PC-3 (cell line): ENCODE measurements around the gene PAPOLA. TPM values are rescaled to one million over a fixed set of nuclear protein-coding genes. Genes with fewer than 3 reads are reported as not detected.

Experiments used
- ATAC-seq: fragments of 200-7000 bp; cut with Tn5 transposase; 2 replicates; pipeline ENCODE4 v1.9.1; 2020; ENCODE audit warnings: mild to moderate bottlenecking, moderate library complexity
- BruUV-seq: library from RNA; stranded (reverse); fragments of 400-500 nt; replicated peaks from 2 replicates; lab custom pipeline; 2021; lab: Mats Ljungman, UMichigan
- CTCF ChIA-PET: fragments of 300-600 bp; sonication (Branson Sonifier 250); formaldehyde crosslinking; loops from one replicate; lab custom pipeline; 2022; ENCODE audit warnings: antibody characterized with exemption; lab: Charles Lee
- POLR2A ChIA-PET: fragments of 300-600 bp; sonication (Branson Sonifier 250); formaldehyde crosslinking; loops from one replicate; lab custom pipeline; 2022; ENCODE audit warnings: antibody characterized with exemption; ENCODE audit not compliant: unreplicated experiment; lab: Charles Lee
- DNase-seq: peaks from one replicate; pipeline ENCODE4 v3.0.0-alpha.2; 2015
- H2AFZ ChIP-seq: fragments of 300-600 bp; sonication (generic); 2 replicates; pipeline ENCODE4 v1.6.0; 2016; ENCODE audit warnings: antibody characterized with exemption, low read length
- H3F3A ChIP-seq: fragments of 300-600 bp; sonication (generic); one replicate; pipeline ENCODE4 v1.6.0; 2017; ENCODE audit warnings: antibody characterized with exemption, low read length, control low read depth, mild to moderate bottlenecking; ENCODE audit not compliant: unreplicated experiment
- H3K27ac ChIP-seq: fragments of 300-600 bp; sonication (generic); 2 replicates; pipeline ENCODE4 v1.5.1; 2016; ENCODE audit warnings: mild to moderate bottlenecking, low read length
- H3K27me3 ChIP-seq: fragments of 300-600 bp; sonication (generic); 2 replicates; pipeline ENCODE4 v1.6.1; 2016; ENCODE audit warnings: low read length, mixed read lengths
- H3K36me3 ChIP-seq: fragments of 300-600 bp; sonication (generic); 2 replicates; pipeline ENCODE4 v1.6.1; 2016; ENCODE audit warnings: low read depth, mixed run types, low read length, mixed read lengths
- H3K4me1 ChIP-seq: fragments of 300-600 bp; sonication (generic); 2 replicates; pipeline ENCODE4 v1.5.1; 2016; ENCODE audit warnings: low read length; ENCODE audit not compliant: insufficient read depth
- H3K4me2 ChIP-seq: fragments of 300-600 bp; sonication (generic); 2 replicates; pipeline ENCODE4 v1.6.0; 2016; ENCODE audit warnings: low read length
- H3K4me3 ChIP-seq: fragments of 300-600 bp; sonication (generic); 2 replicates; pipeline ENCODE4 v1.5.1; 2016; ENCODE audit warnings: mild to moderate bottlenecking, low read length, mixed read lengths
- H3K79me2 ChIP-seq: fragments of 300-600 bp; sonication (generic); 2 replicates; pipeline ENCODE4 v1.6.1; 2017; ENCODE audit warnings: low read length, mixed read lengths
- H3K9ac ChIP-seq: fragments of 300-600 bp; sonication (generic); 2 replicates; pipeline ENCODE4 v1.6.0; 2016; ENCODE audit warnings: mild to moderate bottlenecking, low read length
- H3K9me2 ChIP-seq: fragments of 300-600 bp; sonication (generic); replicated peaks from 2 replicates; pipeline ENCODE4 v1.6.1; 2016; ENCODE audit warnings: mixed run types, low read length, mixed read lengths
- H3K9me3 ChIP-seq: fragments of 300-600 bp; sonication (generic); 2 replicates; pipeline ENCODE4 v1.6.1; 2016; ENCODE audit warnings: low read length, mixed read lengths
- H4K20me1 ChIP-seq: fragments of 300-600 bp; sonication (generic); 2 replicates; pipeline ENCODE4 v1.6.1; 2016; ENCODE audit warnings: low read length, mixed read lengths
- EZH2 ChIP-seq: fragments of 300-600 bp; sonication (generic); IDR thresholded peaks from one replicate; pipeline ENCODE4 v1.6.1; 2017; ENCODE audit warnings: antibody characterized with exemption, mild to moderate bottlenecking, low read length; ENCODE audit not compliant: unreplicated experiment
- EZH2phosphoT487 ChIP-seq: fragments of 300-600 bp; sonication (generic); IDR thresholded peaks from 2 replicates; pipeline ENCODE4 v1.6.1; 2018; ENCODE audit warnings: mild to moderate bottlenecking, antibody characterized with exemption, low read length, borderline replicate concordance
- intact Hi-C: fragments of 100-400 bp; cut with micrococcal nuclease; formaldehyde crosslinking; loops from 2 replicates; pipeline ENCODE4 v1.9.0; 2023
- total RNA-seq: library from RNA; depleted of rRNA; stranded (reverse); fragments of >200 nt; gene quantifications from 2 replicates; pipeline ENCODE4 v1.2.3, GENCODE V29; 2014
- TF ChIP-seq, protein P1 (sequence below): fragments of 300-600 bp; sonication (generic); conservative IDR thresholded peaks from 2 replicates; pipeline ENCODE4 v1.5.1; 2017; ENCODE audit warnings: antibody characterized with exemption, low read depth, mild to moderate bottlenecking, low read length

Gene PAPOLA
- total RNA-seq, 1 experiment from 2014 or later, result 111 TPM

DNA sequence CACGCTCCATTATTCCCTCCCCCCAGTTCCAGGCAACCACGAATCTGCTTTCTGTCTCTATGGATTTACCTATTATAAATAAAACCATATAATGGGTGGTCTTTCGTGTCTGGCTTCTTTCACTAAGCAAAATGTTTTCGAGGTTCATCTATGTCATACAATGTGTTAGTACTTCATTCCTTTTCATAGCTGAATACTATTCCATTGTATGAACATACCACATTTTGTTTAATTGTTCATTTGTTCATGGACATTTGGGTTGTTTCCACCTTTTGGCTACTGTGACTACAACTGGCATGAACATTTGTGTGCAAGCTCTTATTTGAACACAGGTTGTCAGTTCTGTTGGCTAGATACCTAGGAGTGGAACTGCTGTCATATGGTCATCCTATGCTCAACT is 12.9 kb upstream of the PAPOLA start:
- no peaks in the 10 kb centered on the region for H3K27me3 ChIP-seq
- no peak for DNase-seq
- ATAC-seq, result no peak
- H3K9me2 ChIP-seq, result no peaks in the 10 kb centered on the region
- no peak overlapping the region for H2AFZ ChIP-seq
- intact Hi-C loops, result no loop called here
- no peak overlapping the region for H3K27ac ChIP-seq
- no peaks in the 10 kb centered on the region for H3F3A ChIP-seq
- H3K9me3 ChIP-seq, result no peaks in the 10 kb centered on the region
- H3K4me2 ChIP-seq, result no peak overlapping the region
- BruUV-seq, result no TSS peak
- ChIA-PET CTCF (no interaction called here), POLR2A (no interaction called here)
- H4K20me1 ChIP-seq, result no peaks in the 10 kb centered on the region
- no peak overlapping the region for H3K4me3 ChIP-seq
- no peak for TF ChIP-seq EZH2phosphoT487
- no peak for TF ChIP-seq EZH2
- TF ChIP-seq, protein P1, sequence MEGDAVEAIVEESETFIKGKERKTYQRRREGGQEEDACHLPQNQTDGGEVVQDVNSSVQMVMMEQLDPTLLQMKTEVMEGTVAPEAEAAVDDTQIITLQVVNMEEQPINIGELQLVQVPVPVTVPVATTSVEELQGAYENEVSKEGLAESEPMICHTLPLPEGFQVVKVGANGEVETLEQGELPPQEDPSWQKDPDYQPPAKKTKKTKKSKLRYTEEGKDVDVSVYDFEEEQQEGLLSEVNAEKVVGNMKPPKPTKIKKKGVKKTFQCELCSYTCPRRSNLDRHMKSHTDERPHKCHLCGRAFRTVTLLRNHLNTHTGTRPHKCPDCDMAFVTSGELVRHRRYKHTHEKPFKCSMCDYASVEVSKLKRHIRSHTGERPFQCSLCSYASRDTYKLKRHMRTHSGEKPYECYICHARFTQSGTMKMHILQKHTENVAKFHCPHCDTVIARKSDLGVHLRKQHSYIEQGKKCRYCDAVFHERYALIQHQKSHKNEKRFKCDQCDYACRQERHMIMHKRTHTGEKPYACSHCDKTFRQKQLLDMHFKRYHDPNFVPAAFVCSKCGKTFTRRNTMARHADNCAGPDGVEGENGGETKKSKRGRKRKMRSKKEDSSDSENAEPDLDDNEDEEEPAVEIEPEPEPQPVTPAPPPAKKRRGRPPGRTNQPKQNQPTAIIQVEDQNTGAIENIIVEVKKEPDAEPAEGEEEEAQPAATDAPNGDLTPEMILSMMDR, result no peak
- H3K4me1 ChIP-seq, result no peaks in the 10 kb centered on the region
- no peak overlapping the region for H3K9ac ChIP-seq
- H3K36me3 ChIP-seq, result no peaks in the 10 kb centered on the region
- no peaks in the 10 kb centered on the region for H3K79me2 ChIP-seq

DNA sequence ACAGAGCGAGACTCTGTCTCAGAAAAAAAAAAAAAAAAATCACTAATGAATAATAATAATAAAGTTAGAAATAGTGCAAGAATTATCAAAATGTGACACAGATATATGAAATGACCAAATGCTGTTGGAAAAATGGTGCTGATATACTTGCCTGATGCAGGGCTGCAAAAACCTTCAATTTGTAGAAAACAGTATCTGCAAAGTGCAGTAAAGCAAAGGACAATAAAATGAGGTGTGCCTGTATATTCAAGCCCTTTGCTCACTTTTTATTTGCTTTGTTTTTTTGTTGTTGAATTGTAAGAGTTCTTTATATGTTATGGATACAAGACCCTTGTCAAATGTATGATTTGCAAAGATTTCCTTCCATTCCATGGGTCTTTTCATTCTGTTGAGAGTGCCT is 9.0 kb upstream of the PAPOLA start:
- Histone ChIP-seq H3K27me3 (no peaks in the 10 kb centered on the region), H2AFZ (no peak overlapping the region), H3K9me3 (no peaks in the 10 kb centered on the region), H3F3A (no peaks in the 10 kb centered on the region), H3K4me2 (no peak overlapping the region), H4K20me1 (no peaks in the 10 kb centered on the region), H3K9me2 (no peaks in the 10 kb centered on the region), H3K27ac (no peak overlapping the region), H3K79me2 (no peaks in the 10 kb centered on the region), H3K36me3 (no peaks in the 10 kb centered on the region), H3K9ac (no peak overlapping the region), H3K4me3 (no peak overlapping the region), H3K4me1 (peaks cover 8% of the 10 kb centered on the region; the same call in 1 of the 2 replicates)
- intact Hi-C loops, result no loop called here
- CTCF ChIA-PET, result no interaction called here
- BruUV-seq, result no TSS peak
- ATAC-seq (no peak), DNase-seq (no peak)
- POLR2A ChIA-PET, result no interaction called here
- TF ChIP-seq EZH2phosphoT487, result no peak
- TF ChIP-seq, protein P1, result no peak
- TF ChIP-seq EZH2, result no peak

GRCh38 chr14:96494331-96494730 is 7.9 kb upstream of the PAPOLA start:
- DNase-seq (no peak), ATAC-seq (no peak)
- intact Hi-C loops, result no loop called here
- H3F3A ChIP-seq, result no peaks in the 10 kb centered on the region
- POLR2A ChIA-PET, result interaction anchor here (0.6 kb wide), 2 partner anchors 38 to 110 kb away, joined by 3 to 12 read pairs; no protein-coding TSS in a partner anchor
- no peaks in the 10 kb centered on the region for H3K9me3 ChIP-seq
- no peaks in the 10 kb centered on the region for H3K36me3 ChIP-seq
- CTCF ChIA-PET, result no interaction called here
- H3K79me2 ChIP-seq, result no peaks in the 10 kb centered on the region
- TF ChIP-seq, protein P1, result no peak
- no peak for TF ChIP-seq EZH2phosphoT487
- no peak for TF ChIP-seq EZH2
- H3K27me3 ChIP-seq, result no peaks in the 10 kb centered on the region
- H3K9me2 ChIP-seq, result no peaks in the 10 kb centered on the region
- no peak overlapping the region for H3K9ac ChIP-seq
- no TSS peak for BruUV-seq
- no peaks in the 10 kb centered on the region for H4K20me1 ChIP-seq
- H3K4me2 ChIP-seq, result no peak overlapping the region
- no peak overlapping the region for H3K4me3 ChIP-seq
- peaks cover 8% of the 10 kb centered on the region; the same call in 1 of the 2 replicates for H3K4me1 ChIP-seq
- H2AFZ ChIP-seq, result no peak overlapping the region
- no peak overlapping the region for H3K27ac ChIP-seq
